ENCODE measurements around the gene PLCL1.

GRCh38 chr2:197852108-197852507, 47.7 kb downstream of the PLCL1 start:
- TF ChIP-seq, protein P1, sequence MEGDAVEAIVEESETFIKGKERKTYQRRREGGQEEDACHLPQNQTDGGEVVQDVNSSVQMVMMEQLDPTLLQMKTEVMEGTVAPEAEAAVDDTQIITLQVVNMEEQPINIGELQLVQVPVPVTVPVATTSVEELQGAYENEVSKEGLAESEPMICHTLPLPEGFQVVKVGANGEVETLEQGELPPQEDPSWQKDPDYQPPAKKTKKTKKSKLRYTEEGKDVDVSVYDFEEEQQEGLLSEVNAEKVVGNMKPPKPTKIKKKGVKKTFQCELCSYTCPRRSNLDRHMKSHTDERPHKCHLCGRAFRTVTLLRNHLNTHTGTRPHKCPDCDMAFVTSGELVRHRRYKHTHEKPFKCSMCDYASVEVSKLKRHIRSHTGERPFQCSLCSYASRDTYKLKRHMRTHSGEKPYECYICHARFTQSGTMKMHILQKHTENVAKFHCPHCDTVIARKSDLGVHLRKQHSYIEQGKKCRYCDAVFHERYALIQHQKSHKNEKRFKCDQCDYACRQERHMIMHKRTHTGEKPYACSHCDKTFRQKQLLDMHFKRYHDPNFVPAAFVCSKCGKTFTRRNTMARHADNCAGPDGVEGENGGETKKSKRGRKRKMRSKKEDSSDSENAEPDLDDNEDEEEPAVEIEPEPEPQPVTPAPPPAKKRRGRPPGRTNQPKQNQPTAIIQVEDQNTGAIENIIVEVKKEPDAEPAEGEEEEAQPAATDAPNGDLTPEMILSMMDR (IDR thresholded peaks at IDR 0.05) = no peak
- no peak for TF ChIP-seq POLR2A (IDR thresholded peaks at IDR 0.05)

Measured in esophagus squamous epithelium (tissue), 4 donors.